K562 (cell line): Measurements from ENCODE around the gene RSAD1. TPM values are rescaled to one million over a fixed set of nuclear protein-coding genes. Genes with fewer than 3 reads are reported as not detected.
A peak's percentile ranks its signal among the peaks of the same experiment; 100 is the strongest.

ENCODE experiments used
- ATAC-seq: fragments of 200-7000 bp; cut with Tn5 transposase; 3 replicates; pipeline ENCODE4 v1.9.1; 2020; ENCODE audit warnings: moderate library complexity
- BruUV-seq: library from RNA; stranded (reverse); fragments of 400-500 nt; replicated peaks from 2 replicates; lab custom pipeline; 2021; lab: Mats Ljungman, UMichigan
- CTCF ChIA-PET: fragments of 300-600 bp; formaldehyde crosslinking; extraction: SDS; loops from one replicate; lab custom pipeline; 2021; ENCODE audit warnings: low intra/inter-chr PET ratio; lab: Yijun Ruan, JAX
- POLR2A ChIA-PET: fragments of 300-600, 350-650 bp; sonication (Branson Sonifier 250); formaldehyde crosslinking; extraction: SDS; loops from one replicate; lab custom pipeline; 2021; ENCODE audit warnings: antibody characterized with exemption, inconsistent platforms; lab: Yijun Ruan, JAX
- DNase-seq, 4 experiments: peaks; one replicate each; pipeline versions ENCODE4 v3.0.0 to v3.0.0-alpha.2; 2011 to 2018; ENCODE audit warnings: low spot score in 3 of 4, mixed read lengths in 3 of 4; ENCODE audit errors: extremely low read depth in 1 of 4
- FAIRE-seq: peaks from 2 replicates; lab custom pipeline; 2011; peaks lifted over from hg19 to GRCh38; lab: Jason Lieb, UNC
- H2AFZ ChIP-seq: 2 replicates; pipeline ENCODE4 v1.6.0; 2011; ENCODE audit warnings: low read depth, low read length, control low read depth, inconsistent platforms
- H3K27ac ChIP-seq: fragments of 200-600 bp; 3 replicates; pipeline ENCODE4 v1.8.0; 2011; ENCODE audit warnings: low read depth, mild to moderate bottlenecking, control low read depth, inconsistent platforms, low read length, moderate library complexity, mixed read lengths; ENCODE audit errors: extremely low read depth
- H3K27me3 ChIP-seq, 2 experiments: fragments of 300-600 bp in 1 of 2; 2 replicates in 1 of 2; 3 replicates in 1 of 2; pipeline versions ENCODE4 v1.6.0 to v1.8.0; 2011; ENCODE audit warnings: inconsistent platforms in 2 of 2, low read length in 2 of 2, mild to moderate bottlenecking in 1 of 2, mixed read lengths in 1 of 2, moderate library complexity in 1 of 2; ENCODE audit not compliant: control insufficient read depth in 2 of 2, insufficient read depth in 2 of 2
- H3K36me3 ChIP-seq: fragments of 300-600 bp; 3 replicates; pipeline ENCODE4 v1.8.0; 2011; ENCODE audit warnings: mild to moderate bottlenecking, low read length, inconsistent platforms; ENCODE audit not compliant: control insufficient read depth, insufficient read depth
- H3K4me1 ChIP-seq, 2 experiments: fragments of 200-600 bp in 1 of 2; replicated peaks in 1 of 2; 2 replicates in 1 of 2; 3 replicates in 1 of 2; pipeline versions ENCODE4 v1.5.1 to v1.8.0; 2011; ENCODE audit warnings: inconsistent platforms in 2 of 2, low read length in 2 of 2, mild to moderate bottlenecking in 1 of 2, mixed read lengths in 1 of 2, moderate library complexity in 1 of 2; ENCODE audit not compliant: control insufficient read depth in 2 of 2, insufficient read depth in 2 of 2
- H3K4me2 ChIP-seq: 2 replicates; pipeline ENCODE4 v1.6.1; 2011; ENCODE audit warnings: low read length, control low read depth, inconsistent platforms, mixed read lengths; ENCODE audit not compliant: insufficient read depth
- H3K4me3 ChIP-seq: fragments of 200-600 bp; sonication (generic), shearing (Covaris generic); 2 replicates; pipeline ENCODE4 v1.5.1; 2016; ENCODE audit warnings: control low read depth, inconsistent platforms
- H3K79me2 ChIP-seq: fragments of 200-600 bp; 3 replicates; pipeline ENCODE4 v1.8.0; 2011; ENCODE audit warnings: low read length, inconsistent platforms; ENCODE audit not compliant: control insufficient read depth, insufficient read depth
- H3K9ac ChIP-seq, 2 experiments: 2 replicates each; pipeline versions ENCODE4 v1.6.0 to v1.6.1; 2011; ENCODE audit warnings: low read depth in 2 of 2, low read length in 2 of 2, control low read depth in 1 of 2, inconsistent platforms in 1 of 2, mild to moderate bottlenecking in 1 of 2, mixed read lengths in 1 of 2; ENCODE audit not compliant: insufficient read depth in 1 of 2
- H3K9me1 ChIP-seq: one replicate; pipeline ENCODE4 v1.6.0; 2011; ENCODE audit warnings: inconsistent platforms, mild to moderate bottlenecking, low read length, moderate library complexity; ENCODE audit not compliant: control insufficient read depth, insufficient read depth
- H3K9me3 ChIP-seq: replicated peaks from 2 replicates; pipeline ENCODE4 v1.5.1; 2011; ENCODE audit warnings: low read depth, low read length, inconsistent platforms; ENCODE audit not compliant: control insufficient read depth, insufficient read depth
- H4K20me1 ChIP-seq: replicated peaks from 2 replicates; pipeline ENCODE4 v1.6.1; 2011; ENCODE audit warnings: low read length, inconsistent platforms, mixed read lengths; ENCODE audit not compliant: control insufficient read depth, insufficient read depth
- ATF1 ChIP-seq, 2 experiments: fragments of 450-650 bp in 1 of 2; IDR thresholded peaks; 2 replicates each; pipeline ENCODE4 v1.6.1; 2016; ENCODE audit warnings: missing compliant biosample characterization in 1 of 2, missing genetic modification characterization in 1 of 2
- CREB1 ChIP-seq, 2 experiments: sonication (generic) in 1 of 2; formaldehyde crosslinking in 1 of 2; IDR thresholded peaks; 2 replicates each; pipeline versions ENCODE4 v1.6.1 to v1.8.0; 2012 to 2022; ENCODE audit warnings: inconsistent platforms in 1 of 2, mild to moderate bottlenecking in 1 of 2, missing genetic modification reagents in 1 of 2, moderate library complexity in 1 of 2
- DDX20 ChIP-seq: fragments of 450-650 bp; IDR thresholded peaks from 2 replicates; pipeline ENCODE4 v1.6.1; 2016; ENCODE audit warnings: missing genetic modification characterization, low read depth, mild to moderate bottlenecking, missing compliant biosample characterization, moderate library complexity
- NEUROD1 ChIP-seq: fragments of 150-350 bp; IDR thresholded peaks from 2 replicates; pipeline ENCODE4 v1.6.1; 2014; ENCODE audit warnings: borderline replicate concordance, low read length, low read depth; ENCODE audit not compliant: partially characterized antibody
- RBM25 ChIP-seq: fragments of 200-400 bp; formaldehyde crosslinking; IDR thresholded peaks from 2 replicates; pipeline ENCODE4 v1.6.1; 2018; ENCODE audit warnings: low read length, low read depth, moderate library complexity; ENCODE audit not compliant: severe bottlenecking
- ZFP30 ChIP-seq: fragments of 250-450 bp; sonication (Bioruptor Pico); IDR thresholded peaks from 2 replicates; pipeline ENCODE4 v1.8.0; 2022; ENCODE audit warnings: moderate library complexity, mild to moderate bottlenecking, inconsistent platforms, borderline replicate concordance
- ZNF12 ChIP-seq: sonication (generic); formaldehyde crosslinking; IDR thresholded peaks from 2 replicates; pipeline ENCODE4 v1.4.0; 2020; ENCODE audit warnings: mild to moderate bottlenecking, missing genetic modification reagents
- ZNF785 ChIP-seq: fragments of 250-450 bp; sonication (Bioruptor Pico); IDR thresholded peaks from 2 replicates; pipeline ENCODE4 v1.4.0; 2020; ENCODE audit warnings: mild to moderate bottlenecking
- ZNF830 ChIP-seq: fragments of 250-450 bp; sonication (Bioruptor Pico); IDR thresholded peaks from 2 replicates; pipeline ENCODE4 v1.5.0; 2021; ENCODE audit warnings: mild to moderate bottlenecking
- WGBS: fragments of 100-300 bp; shearing (Covaris generic); methylation state at CpG from one replicate; pipeline ENCODE4 v1.1.6; 2016; ENCODE audit warnings: low coverage, mixed read lengths; ENCODE audit not compliant: insufficient coverage; ENCODE audit errors: missing lambda C conversion rate; 5-methylcytosine and 5-hydroxymethylcytosine counted together
- in situ Hi-C: fragments of 300-500 bp; cut with MboI; formaldehyde crosslinking; loops from 4 replicates; pipeline ENCODE4 v1.15.0; 2018; ENCODE audit warnings: inconsistent platforms, mixed read lengths
- intact Hi-C: fragments of 100-400 bp; cut with micrococcal nuclease; formaldehyde crosslinking; loops from 2 replicates; pipeline ENCODE4 v1.14.2; 2022
- polyA plus RNA-seq, 8 experiments: library from polyadenylated mRNA; depleted of rRNA in 4 of 8; stranded (reverse) in 5 of 8; unstranded in 3 of 8; fragments of >200 nt; fragmentation: Nextera tagmentation in 2 of 8; fragmentation: Illumina TruSeq in 1 of 8; extraction: Ambion mirVana in 2 of 8; extraction: Trizol in 1 of 8; gene quantifications; 2 replicates each; pipeline versions ENCODE4 v1.2.1 to v1.2.3, GENCODE V29; 2011 to 2014; ENCODE audit warnings: inconsistent platforms in 1 of 8, missing spikeins in 1 of 8
- total RNA-seq, 7 experiments: library from RNA; depleted of rRNA in 6 of 7; stranded (reverse); fragments of >200 nt in 6 of 7; fragmentation: Illumina TruSeq in 2 of 7; extraction: Trizol in 2 of 7; gene quantifications; 2 replicates each; pipeline versions ENCODE4 v1.2.1 to v1.2.3, GENCODE V29; 2011 to 2021; ENCODE audit warnings: low replicate concordance in 1 of 7
- TF ChIP-seq, protein P1 (sequence below): sonication (generic); formaldehyde crosslinking; IDR thresholded peaks from 2 replicates; pipeline ENCODE4 v1.8.1; 2023; ENCODE audit warnings: mild to moderate bottlenecking, missing genetic modification reagents

The RSAD1 gene
- total and polyA plus RNA-seq, 9 of the 15 experiments (the other 6 are each of a cell fraction or from before 2014, with no cell fraction given): 4.5 to 42.5 (median 26.8) TPM

DNA sequence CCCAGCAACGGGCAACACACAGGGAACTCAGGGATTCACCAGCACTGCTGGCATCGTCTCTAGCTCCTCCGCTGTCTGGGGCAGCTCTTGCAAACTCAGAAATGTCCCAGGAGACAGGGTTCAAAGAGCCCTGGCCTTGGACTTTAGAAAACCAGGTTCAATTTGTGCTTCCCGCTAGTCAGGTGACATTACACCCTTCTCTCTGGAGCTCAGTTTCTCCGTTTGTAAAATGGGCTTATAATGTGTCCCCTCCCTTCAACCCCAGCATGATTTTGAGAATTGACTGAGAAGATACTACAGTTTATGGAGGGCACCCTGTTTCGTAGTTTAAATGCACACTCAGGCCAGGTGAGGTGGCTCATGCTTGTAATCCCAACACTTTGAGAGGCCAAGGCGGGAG, 27.6 kb downstream of the RSAD1 start:
- ChIA-PET CTCF (no interaction called here), POLR2A (interaction anchor here (0.6 to 1.5 kb wide), 3 partner anchors 10 to 493 kb away, joined by 3 to 4 read pairs (median 3); no protein-coding TSS in a partner anchor)
- Histone ChIP-seq H3K4me1 (peaks cover 0 to 9% of the 10 kb centered on the region in 2 experiments; a peak in 1 of 5 replicates), H3K9me1 (no peaks in the 10 kb centered on the region), H3K4me3 (no peak overlapping the region), H3K79me2 (no peaks in the 10 kb centered on the region), H3K9ac (peak overlapping the region in 1 of 2 experiments; percentile 15; a peak in 1 of 4 replicates), H3K4me2 (no peak overlapping the region), H2AFZ (no peak overlapping the region), H3K9me3 (no peaks in the 10 kb centered on the region), H3K27ac (no peak overlapping the region), H3K27me3 (peaks cover 27 to 61% of the 10 kb centered on the region in 2 experiments), H3K36me3 (no peaks in the 10 kb centered on the region), H4K20me1 (0 out of 2 replicates have a peak, but pooled peaks cover under 1% of the 10 kb centered on the region)
- FAIRE-seq: no peak
- intact Hi-C loops: no loop called here
- no peak for DNase-seq
- in situ Hi-C loops: no loop called here
- 22% methylated on average over 7 of the region's 7 CpGs for whole genome bisulfite sequencing
- ATAC-seq: no peak
- peak; percentile 4 for TF ChIP-seq RBM25
- no peak for TF ChIP-seq ZFP30
- BruUV-seq: no TSS peak

DNA sequence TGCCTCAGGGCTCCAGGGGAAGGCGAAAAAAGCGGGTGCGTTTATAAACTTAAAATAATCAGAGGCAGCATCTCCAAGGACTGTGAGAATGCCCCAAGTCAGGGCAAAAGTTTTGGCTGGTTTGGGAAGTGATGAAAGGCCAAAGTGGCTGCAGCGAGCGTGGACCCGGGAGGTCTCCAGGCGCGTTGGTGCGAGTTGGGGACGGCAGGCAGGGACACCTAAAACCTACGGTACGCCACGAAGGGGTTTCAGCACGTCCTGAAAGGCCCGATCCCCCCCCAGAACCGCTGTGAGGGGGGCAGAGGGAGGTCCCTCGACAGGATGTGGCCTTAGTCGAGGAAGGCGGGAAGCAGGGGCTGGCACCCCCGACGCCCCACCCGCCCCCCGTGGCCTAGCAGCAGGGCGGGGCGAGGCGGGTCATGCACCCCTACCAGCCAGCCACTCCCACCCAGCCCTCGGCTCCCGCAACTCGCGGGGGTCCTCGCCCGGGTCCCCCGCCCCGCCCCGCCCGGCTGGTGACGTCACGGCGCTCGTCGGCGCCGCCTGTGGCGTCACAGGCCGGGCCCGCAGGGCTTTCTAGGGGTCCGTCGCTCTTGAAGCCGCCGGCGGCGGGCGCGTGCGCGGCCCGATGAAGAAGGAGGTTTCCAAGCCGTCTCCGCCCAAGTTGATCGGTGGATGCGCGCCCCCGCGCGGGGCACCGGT, 29.4 kb downstream of the RSAD1 start, which contains the start of gene MYCBPAP:
MYCBPAP (plus strand) TSS at position 569 of the 702 bp plus-strand sequence. CDS start 236 bp downstream, outside the sequence.
- Histone ChIP-seq H3K79me2 (no peaks in the 10 kb centered on the region), H3K27ac (no peak within 1 kb of the TSS), H3K9ac (no peak within 1 kb of the TSS), H2AFZ (0 out of 2 replicates have a peak within 1 kb of the TSS, but pooled peaks have one; percentile 19), H3K4me3 (no peak within 1 kb of the TSS), H3K9me3 (no peaks in the 10 kb centered on the region), H3K27me3 (peaks cover 29 to 68% of the 10 kb centered on the region in 2 experiments), H3K9me1 (no peaks in the 10 kb centered on the region), H4K20me1 (no peaks in the 10 kb centered on the region), H3K4me2 (no peak within 1 kb of the TSS), H3K4me1 (peaks cover 0 to 9% of the 10 kb centered on the region in 2 experiments; a peak in 1 of 5 replicates), H3K36me3 (no peaks in the 10 kb centered on the region)
- ChIA-PET POLR2A (interaction anchor here (0.8 kb wide), 1 partner anchor 361 kb away, joined by 3 read pairs; no protein-coding TSS in a partner anchor), CTCF (no interaction called here)
- intact Hi-C loops: no loop called here
- DNase-seq (peak in 2 of 4 experiments; percentile 30 to 35), ATAC-seq (no peak), FAIRE-seq (no peak)
- BruUV-seq: no TSS peak
- in situ Hi-C loops: no loop called here
- 51% methylated on average over 36 of the region's 66 CpGs for WGBS
- TF ChIP-seq ZNF785 (no peak), NEUROD1 (no peak), ZNF12 (CRISPR knock-in tag) (no peak), CREB1 (IDR thresholded peaks at IDR 0.05) (peak; percentile 32; the same call in 1 of the 2 replicates), CREB1 (CRISPR knock-in tag; IDR thresholded peaks at IDR 0.05) (no peak), ZNF830 (no peak), ATF1 (CRISPR knock-in tag; IDR thresholded peaks at IDR 0.05) (no peak), ATF1 (tag; IDR thresholded peaks at IDR 0.05) (peak; percentile 61), DDX20 (no peak)
- TF ChIP-seq, protein P1, sequence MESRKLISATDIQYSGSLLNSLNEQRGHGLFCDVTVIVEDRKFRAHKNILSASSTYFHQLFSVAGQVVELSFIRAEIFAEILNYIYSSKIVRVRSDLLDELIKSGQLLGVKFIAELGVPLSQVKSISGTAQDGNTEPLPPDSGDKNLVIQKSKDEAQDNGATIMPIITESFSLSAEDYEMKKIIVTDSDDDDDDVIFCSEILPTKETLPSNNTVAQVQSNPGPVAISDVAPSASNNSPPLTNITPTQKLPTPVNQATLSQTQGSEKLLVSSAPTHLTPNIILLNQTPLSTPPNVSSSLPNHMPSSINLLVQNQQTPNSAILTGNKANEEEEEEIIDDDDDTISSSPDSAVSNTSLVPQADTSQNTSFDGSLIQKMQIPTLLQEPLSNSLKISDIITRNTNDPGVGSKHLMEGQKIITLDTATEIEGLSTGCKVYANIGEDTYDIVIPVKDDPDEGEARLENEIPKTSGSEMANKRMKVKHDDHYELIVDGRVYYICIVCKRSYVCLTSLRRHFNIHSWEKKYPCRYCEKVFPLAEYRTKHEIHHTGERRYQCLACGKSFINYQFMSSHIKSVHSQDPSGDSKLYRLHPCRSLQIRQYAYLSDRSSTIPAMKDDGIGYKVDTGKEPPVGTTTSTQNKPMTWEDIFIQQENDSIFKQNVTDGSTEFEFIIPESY (CRISPR knock-in tag): peak; percentile 60; the same call in 1 of the 2 replicates
